HL-60 (cell line): ENCODE data around the gene RPL10A.

Experiments
- DNase-seq, 2 experiments: peaks; one replicate each; pipeline ENCODE4 v3.0.0-alpha.2; 2010 to 2020; ENCODE audit warnings: low read depth in 1 of 2, low spot score in 1 of 2
- H3K27ac ChIP-seq: fragments of 250-450 bp; sonication (Bioruptor Pico); replicated peaks from 2 replicates; pipeline ENCODE4 v1.5.1; 2020; ENCODE audit warnings: mild to moderate bottlenecking, moderate library complexity
- H3K27me3 ChIP-seq: fragments of 250-450 bp; sonication (Bioruptor Pico); 2 replicates; pipeline ENCODE4 v1.5.1; 2021; ENCODE audit warnings: mild to moderate bottlenecking, moderate library complexity; ENCODE audit not compliant: insufficient read depth, poor library complexity, severe bottlenecking
- H3K4me3 ChIP-seq: replicated peaks from 2 replicates; pipeline ENCODE4 v1.5.1; 2011; ENCODE audit warnings: mild to moderate bottlenecking, control low read depth, low read length; ENCODE audit not compliant: insufficient read depth
- CTCF ChIP-seq: IDR thresholded peaks from one replicate; pipeline ENCODE4 v1.5.1; 2011; ENCODE audit warnings: low read length, control low read depth, inconsistent platforms; ENCODE audit not compliant: insufficient read depth
- GABPA ChIP-seq: IDR thresholded peaks from 2 replicates; pipeline ENCODE4 v1.6.1; 2012; ENCODE audit warnings: low read depth
- POLR2AphosphoS5 ChIP-seq: IDR thresholded peaks from 2 replicates; pipeline ENCODE4 v1.6.1; 2012; ENCODE audit warnings: low read depth
- SPI1 ChIP-seq: IDR thresholded peaks from 2 replicates; pipeline ENCODE4 v1.6.1; 2012; ENCODE audit warnings: low read depth, mild to moderate bottlenecking, borderline replicate concordance
- TF ChIP-seq, protein P1 (sequence below): IDR thresholded peaks from 2 replicates; pipeline ENCODE4 v1.6.1; 2012; ENCODE audit warnings: low read depth; ENCODE audit not compliant: insufficient replicate concordance

RPL10A gene

DNA sequence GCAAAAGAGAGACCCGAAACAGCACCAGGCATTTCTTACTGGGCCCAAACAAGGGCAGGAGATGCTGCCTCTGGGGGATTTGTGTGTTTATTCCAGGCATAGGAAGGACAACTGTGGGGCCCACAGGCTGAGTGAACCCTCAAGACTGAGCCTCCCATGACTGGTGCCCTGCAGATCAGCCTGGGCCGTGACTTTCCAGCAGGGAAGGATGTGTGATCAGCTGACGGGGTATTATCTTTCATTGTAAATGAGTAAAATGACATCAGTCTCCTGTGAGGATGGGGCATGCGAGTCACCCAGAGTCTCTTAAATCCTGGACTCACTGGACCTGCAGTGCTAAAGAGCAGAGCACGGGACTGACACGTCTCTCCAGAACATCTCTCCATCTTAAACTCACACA lies 32.6 kb downstream of the RPL10A start:
- Histone ChIP-seq H3K27me3 (peaks cover 4% of the 10 kb centered on the region), H3K27ac (no peak overlapping the region), H3K4me3 (no peak overlapping the region)
- no peak for TF ChIP-seq SPI1
- TF ChIP-seq, protein P1, sequence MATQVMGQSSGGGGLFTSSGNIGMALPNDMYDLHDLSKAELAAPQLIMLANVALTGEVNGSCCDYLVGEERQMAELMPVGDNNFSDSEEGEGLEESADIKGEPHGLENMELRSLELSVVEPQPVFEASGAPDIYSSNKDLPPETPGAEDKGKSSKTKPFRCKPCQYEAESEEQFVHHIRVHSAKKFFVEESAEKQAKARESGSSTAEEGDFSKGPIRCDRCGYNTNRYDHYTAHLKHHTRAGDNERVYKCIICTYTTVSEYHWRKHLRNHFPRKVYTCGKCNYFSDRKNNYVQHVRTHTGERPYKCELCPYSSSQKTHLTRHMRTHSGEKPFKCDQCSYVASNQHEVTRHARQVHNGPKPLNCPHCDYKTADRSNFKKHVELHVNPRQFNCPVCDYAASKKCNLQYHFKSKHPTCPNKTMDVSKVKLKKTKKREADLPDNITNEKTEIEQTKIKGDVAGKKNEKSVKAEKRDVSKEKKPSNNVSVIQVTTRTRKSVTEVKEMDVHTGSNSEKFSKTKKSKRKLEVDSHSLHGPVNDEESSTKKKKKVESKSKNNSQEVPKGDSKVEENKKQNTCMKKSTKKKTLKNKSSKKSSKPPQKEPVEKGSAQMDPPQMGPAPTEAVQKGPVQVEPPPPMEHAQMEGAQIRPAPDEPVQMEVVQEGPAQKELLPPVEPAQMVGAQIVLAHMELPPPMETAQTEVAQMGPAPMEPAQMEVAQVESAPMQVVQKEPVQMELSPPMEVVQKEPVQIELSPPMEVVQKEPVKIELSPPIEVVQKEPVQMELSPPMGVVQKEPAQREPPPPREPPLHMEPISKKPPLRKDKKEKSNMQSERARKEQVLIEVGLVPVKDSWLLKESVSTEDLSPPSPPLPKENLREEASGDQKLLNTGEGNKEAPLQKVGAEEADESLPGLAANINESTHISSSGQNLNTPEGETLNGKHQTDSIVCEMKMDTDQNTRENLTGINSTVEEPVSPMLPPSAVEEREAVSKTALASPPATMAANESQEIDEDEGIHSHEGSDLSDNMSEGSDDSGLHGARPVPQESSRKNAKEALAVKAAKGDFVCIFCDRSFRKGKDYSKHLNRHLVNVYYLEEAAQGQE: no peak
- TF ChIP-seq POLR2AphosphoS5: no peak
- no peak for TF ChIP-seq GABPA
- no peak for DNase-seq

GRCh38 chr6:35501784-35502183 lies 33.6 kb downstream of the RPL10A start:
- Histone ChIP-seq H3K27me3 (peaks cover 4% of the 10 kb centered on the region), H3K4me3 (no peak overlapping the region), H3K27ac (no peak overlapping the region)
- TF ChIP-seq CTCF (no peak), POLR2AphosphoS5 (no peak), GABPA (no peak), SPI1 (no peak)
- TF ChIP-seq, protein P1: no peak
- no peak for DNase-seq

GRCh38 chr6:35503534-35503933 lies 35.3 kb downstream of the RPL10A start:
- TF ChIP-seq GABPA (no peak), SPI1 (no peak), POLR2AphosphoS5 (no peak), CTCF (no peak)
- TF ChIP-seq, protein P1: no peak
- H3K27ac ChIP-seq: no peak overlapping the region
- DNase-seq: no peak

GRCh38 chr6:35505999-35506412 lies 37.8 kb downstream of the RPL10A start:
- TF ChIP-seq, protein P1: no peak
- TF ChIP-seq CTCF: no peak
- TF ChIP-seq SPI1: no peak
- no peak for TF ChIP-seq GABPA
- no peak for TF ChIP-seq POLR2AphosphoS5
- no peak overlapping the region for H3K4me3 ChIP-seq
- H3K27ac ChIP-seq: no peak overlapping the region
- peaks cover 8% of the 10 kb centered on the region for H3K27me3 ChIP-seq
- no peak for DNase-seq

More at GRCh38 chr6:35503534-35503933, 35.3 kb downstream of the RPL10A start:
- H3K27me3 ChIP-seq: peaks cover 4% of the 10 kb centered on the region
- H3K4me3 ChIP-seq: no peak overlapping the region
